Skeletal muscle tissue (tissue), 4 donors: Measurements from ENCODE around the gene KLHL21. TPM values are rescaled to one million over a fixed set of nuclear protein-coding genes. Genes with fewer than 3 reads are reported as not detected.

Source experiments
- H3K27ac ChIP-seq: one replicate; pipeline ENCODE4 v1.7.0; 2013; ENCODE audit warnings: mild to moderate bottlenecking, low read depth, low read length, inconsistent platforms
- H3K27me3 ChIP-seq, 3 donors: one replicate each; pipeline ENCODE4 v1.7.0; 2013; ENCODE audit warnings: low read length in 3 of 3; ENCODE audit not compliant: control insufficient read depth in 3 of 3, insufficient read depth in 3 of 3
- H3K36me3 ChIP-seq, 3 donors: one replicate each; pipeline ENCODE4 v1.7.0; 2013; ENCODE audit warnings: low read length in 3 of 3; ENCODE audit not compliant: control insufficient read depth in 3 of 3, insufficient read depth in 3 of 3
- H3K4me1 ChIP-seq, 3 donors: one replicate each; pipeline ENCODE4 v1.7.0; 2013; ENCODE audit warnings: low read length in 3 of 3, mild to moderate bottlenecking in 3 of 3; ENCODE audit not compliant: control insufficient read depth in 3 of 3, insufficient read depth in 3 of 3
- H3K4me3 ChIP-seq, 3 donors: one replicate each; pipeline ENCODE4 v1.7.0; 2013; ENCODE audit warnings: low read length in 3 of 3
- H3K9ac ChIP-seq, 3 donors: one replicate each; pipeline ENCODE4 v1.7.0; 2013; ENCODE audit warnings: low read length in 3 of 3, mild to moderate bottlenecking in 3 of 3, moderate library complexity in 2 of 3, low read depth in 1 of 3
- H3K9me3 ChIP-seq, 3 donors: one replicate each; pipeline ENCODE4 v1.7.0; 2013; ENCODE audit warnings: low read length in 3 of 3; ENCODE audit not compliant: control insufficient read depth in 3 of 3
- total RNA-seq: library from RNA; depleted of rRNA; stranded (reverse); fragments of >200 nt; gene quantifications from one replicate; pipeline ENCODE4 v1.2.3, GENCODE V29; 2014
- donor health status: Osteomylitis.

The KLHL21 gene
- total RNA-seq, 1 donor from 2014 or later = 27.1 TPM

GRCh38 chr1:6614019-6614928 is 11.6 kb upstream of the KLHL21 start:
- peaks cover 17 to 21% (median 20%) of the 10 kb centered on the region in 3 donors for H3K4me1 ChIP-seq
- no peaks in the 10 kb centered on the region for H3K27me3 ChIP-seq
- H3K36me3 ChIP-seq = peaks cover 0 to 2% (median 0%) of the 10 kb centered on the region in 3 donors
- peak overlapping the region; percentile 59 to 78 (median 73) for H3K4me3 ChIP-seq
- H3K9me3 ChIP-seq = no peaks in the 10 kb centered on the region
- peak overlapping the region in 2 of 3 donors; percentile 72 to 81 for H3K9ac ChIP-seq
- H3K27ac ChIP-seq = peak overlapping the region; percentile 88

- H3K9ac ChIP-seq = peak within 1 kb of the TSS; percentile 92 to 97 (median 94)
Observed at GRCh38 chr1:6613361-6614018, 10.8 kb upstream of the KLHL21 start, which contains the start of gene PHF13. Gene PHF13 (plus strand): TSS chr1:6613731. CDS start chr1:6614067, 336 bp downstream.

GRCh38 chr1:6612641-6613360 is 10.1 kb upstream of the KLHL21 start:
- Histone ChIP-seq H3K9ac (peak overlapping the region; percentile 92 to 97 (median 94)), H3K27me3 (no peaks in the 10 kb centered on the region), H3K4me3 (peak overlapping the region; percentile 94 to 98 (median 98)), H3K36me3 (no peaks in the 10 kb centered on the region), H3K9me3 (no peaks in the 10 kb centered on the region), H3K27ac (peak overlapping the region; percentile 96), H3K4me1 (peaks cover 18 to 22% (median 21%) of the 10 kb centered on the region in 3 donors)

More at GRCh38 chr1:6613361-6614018, 10.8 kb upstream of the KLHL21 start, which contains the start of gene PHF13:
- Histone ChIP-seq H3K4me1 (peaks cover 18 to 22% (median 21%) of the 10 kb centered on the region in 3 donors), H3K27ac (peak within 1 kb of the TSS; percentile 96), H3K4me3 (peak within 1 kb of the TSS; percentile 94 to 98 (median 98)), H3K9me3 (no peaks in the 10 kb centered on the region), H3K27me3 (no peaks in the 10 kb centered on the region), H3K36me3 (no peaks in the 10 kb centered on the region)

- Histone ChIP-seq H3K27ac (peak overlapping the region; percentile 98), H3K36me3 (peaks cover 5 to 14% (median 8%) of the 10 kb centered on the region in 3 donors), H3K4me3 (peak overlapping the region; percentile 78 to 91 (median 82)), H3K27me3 (no peaks in the 10 kb centered on the region), H3K4me1 (peaks cover 35 to 55% (median 40%) of the 10 kb centered on the region in 3 donors), H3K9ac (peak overlapping the region; percentile 85 to 99 (median 97)), H3K9me3 (no peaks in the 10 kb centered on the region)
Observed at GRCh38 chr1:6603915-6604558, 1.4 kb upstream of the KLHL21 start.

GRCh38 chr1:6603238-6603914 is 707 bp upstream of the KLHL21 start:
- H3K9me3 ChIP-seq = no peaks in the 10 kb centered on the region
- H3K36me3 ChIP-seq = peaks cover 8 to 18% (median 12%) of the 10 kb centered on the region in 3 donors
- peaks cover 40 to 59% (median 44%) of the 10 kb centered on the region in 3 donors for H3K4me1 ChIP-seq
- H3K9ac ChIP-seq = peak overlapping the region; percentile 85 to 99 (median 97)
- H3K27ac ChIP-seq = peak overlapping the region; percentile 98
- H3K27me3 ChIP-seq = no peaks in the 10 kb centered on the region
- H3K4me3 ChIP-seq = peak overlapping the region; percentile 78 to 91 (median 82)

GRCh38 chr1:6601923-6602668 is 573 bp downstream of the KLHL21 start:
- Histone ChIP-seq H3K9ac (peak overlapping the region; percentile 94 to 100 (median 99)), H3K27me3 (no peaks in the 10 kb centered on the region), H3K36me3 (peaks cover 19 to 29% (median 22%) of the 10 kb centered on the region in 3 donors), H3K27ac (peak overlapping the region; percentile 98), H3K4me3 (peak overlapping the region; percentile 91 to 97 (median 97)), H3K9me3 (no peaks in the 10 kb centered on the region), H3K4me1 (peaks cover 51 to 72% (median 55%) of the 10 kb centered on the region in 3 donors)

GRCh38 chr1:6601049-6601922 is 1.4 kb downstream of the KLHL21 start:
- peaks cover 59 to 79% (median 61%) of the 10 kb centered on the region in 3 donors for H3K4me1 ChIP-seq
- H3K9me3 ChIP-seq = no peaks in the 10 kb centered on the region
- H3K36me3 ChIP-seq = peaks cover 27 to 37% (median 30%) of the 10 kb centered on the region in 3 donors
- no peaks in the 10 kb centered on the region for H3K27me3 ChIP-seq
- peak overlapping the region; percentile 94 to 100 (median 99) for H3K9ac ChIP-seq
- peak overlapping the region; percentile 91 to 97 (median 97) for H3K4me3 ChIP-seq
- peak overlapping the region; percentile 98 for H3K27ac ChIP-seq
